GM19099 (cell line): ENCODE data around the gene RASD1.

ENCODE experiments used
- POLR2A ChIP-seq: IDR thresholded peaks from 3 replicates; pipeline ENCODE4 v1.6.1; 2011; ENCODE audit warnings: low read depth; ENCODE audit not compliant: insufficient read length; ENCODE audit errors: extremely low read depth

Gene RASD1

GRCh38 chr17:17496189-17497064 is at the start of gene RASD1:
TSS of gene RASD1 (minus strand) at chr17:17496395. CDS start at chr17:17496181, 214 bp downstream.
- TF ChIP-seq POLR2A: no peak

GRCh38 chr17:17545984-17546383 is 49.8 kb upstream of the RASD1 start:
- TF ChIP-seq POLR2A: no peak

GRCh38 chr17:17545031-17545820 is 49.0 kb upstream of the RASD1 start:
- no peak for TF ChIP-seq POLR2A

- TF ChIP-seq POLR2A: no peak
Measured at GRCh38 chr17:17542906-17543635, 46.9 kb upstream of the RASD1 start.

- no peak for TF ChIP-seq POLR2A
Measured at GRCh38 chr17:17541640-17542001, 45.4 kb upstream of the RASD1 start.

- no peak for TF ChIP-seq POLR2A
Measured at GRCh38 chr17:17540935-17541639, 44.9 kb upstream of the RASD1 start.

- TF ChIP-seq POLR2A: no peak
Measured at GRCh38 chr17:17540278-17540906, 44.2 kb upstream of the RASD1 start.

- no peak for TF ChIP-seq POLR2A
Measured at GRCh38 chr17:17539591-17539990, 43.4 kb upstream of the RASD1 start.

GRCh38 chr17:17538417-17539391 is 42.5 kb upstream of the RASD1 start:
- TF ChIP-seq POLR2A: no peak

GRCh38 chr17:17537311-17538099 is 41.3 kb upstream of the RASD1 start:
- TF ChIP-seq POLR2A: no peak

- no peak for TF ChIP-seq POLR2A
Measured at GRCh38 chr17:17536702-17537101, 40.5 kb upstream of the RASD1 start.

- TF ChIP-seq POLR2A: no peak
Measured at GRCh38 chr17:17535957-17536356, 39.8 kb upstream of the RASD1 start.
